ENCODE results near the gene GM2A. TPM values are rescaled to one million over a fixed set of nuclear protein-coding genes. Genes with fewer than 3 reads are reported as not detected.

Gene GM2A
- total and polyA plus RNA-seq, 9 donors = 14.7 to 52.8 (median 28.6) TPM

DNA sequence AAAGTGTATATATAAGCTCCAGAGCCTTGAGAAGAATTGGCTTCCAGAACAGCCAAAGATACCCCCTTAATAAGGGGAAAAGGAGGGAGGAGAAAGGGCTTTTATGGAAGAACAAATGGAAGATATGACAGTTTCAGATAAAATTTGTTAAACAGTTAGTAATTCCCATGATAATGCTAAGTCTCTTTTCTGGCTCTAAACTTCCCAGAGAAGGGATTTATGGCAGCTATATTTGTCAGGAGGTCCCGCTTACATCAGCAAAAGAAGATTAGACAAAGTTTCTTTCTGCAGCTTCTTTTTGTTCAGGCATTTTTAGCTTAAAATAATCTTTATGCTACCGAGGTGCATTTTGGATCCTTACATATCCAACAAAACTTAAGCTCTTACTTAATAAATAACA, 64.9 kb downstream of the GM2A start:
- WGBS, 3 donors = 7 to 10% (median 9%) methylated on average over 2 of the region's 2 CpGs
- H3K27me3 ChIP-seq = no peaks in the 10 kb centered on the region

DNA sequence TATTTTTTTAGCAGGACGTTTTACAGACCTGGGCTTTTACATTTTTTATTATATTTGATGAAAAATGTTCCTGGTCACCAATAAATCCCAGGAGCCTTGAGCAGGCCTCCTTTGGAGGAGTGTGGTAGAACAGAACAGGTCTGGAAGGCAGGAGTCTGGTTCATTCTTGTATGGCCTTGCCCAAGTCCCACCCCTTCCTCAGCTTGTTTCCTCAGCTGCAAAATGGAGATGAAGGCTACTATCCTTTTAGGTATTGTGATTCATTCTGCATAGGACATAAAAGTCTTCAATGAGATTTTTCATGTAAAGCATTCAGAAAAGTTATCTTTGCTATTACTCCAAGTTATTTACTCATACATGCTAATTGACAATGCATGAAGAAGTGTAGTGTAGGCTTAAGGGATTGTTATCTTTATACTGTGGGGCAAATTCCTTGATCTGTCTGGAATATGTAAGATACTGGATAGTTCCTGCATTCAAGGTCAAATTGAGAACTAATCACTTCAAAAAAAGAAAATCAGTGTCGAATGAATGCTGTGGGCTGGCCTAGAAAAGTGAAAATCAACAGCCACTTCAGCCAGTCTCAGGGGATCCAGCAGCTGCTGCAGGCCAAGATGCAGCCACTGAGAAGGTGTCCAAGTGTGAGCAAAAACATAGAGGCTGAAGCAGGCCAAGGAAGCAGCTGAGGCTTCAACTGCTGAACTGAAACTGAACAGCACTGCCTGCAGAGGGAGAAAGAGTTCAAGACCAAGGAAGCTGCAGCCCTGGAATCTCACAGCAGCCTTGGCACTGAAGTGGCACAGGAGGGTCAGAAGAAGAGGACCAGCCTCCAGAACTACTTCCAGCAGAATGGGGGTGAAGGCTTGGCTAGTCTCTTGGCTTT, 66.1 kb downstream of the GM2A start:
- intact Hi-C loops (cut with DNase I) = no loop called here
- WGBS, 3 donors = 27 to 38% (median 29%) methylated on average over 2 of the region's 2 CpGs

More for the DNA sequence above, 64.9 kb downstream of the GM2A start:
- no peak overlapping the region for H3K4me3 ChIP-seq
- no peaks in the 10 kb centered on the region for H3K9me3 ChIP-seq
- DNase-seq = no peak
- no peaks in the 10 kb centered on the region for H3K36me3 ChIP-seq
- no peak overlapping the region for H3K27ac ChIP-seq
- peaks cover 5% of the 10 kb centered on the region for H3K4me1 ChIP-seq (ENCODE audit: insufficient read depth)
- intact Hi-C loops (cut with DNase I) = no loop called here
- TF ChIP-seq, protein P1, sequence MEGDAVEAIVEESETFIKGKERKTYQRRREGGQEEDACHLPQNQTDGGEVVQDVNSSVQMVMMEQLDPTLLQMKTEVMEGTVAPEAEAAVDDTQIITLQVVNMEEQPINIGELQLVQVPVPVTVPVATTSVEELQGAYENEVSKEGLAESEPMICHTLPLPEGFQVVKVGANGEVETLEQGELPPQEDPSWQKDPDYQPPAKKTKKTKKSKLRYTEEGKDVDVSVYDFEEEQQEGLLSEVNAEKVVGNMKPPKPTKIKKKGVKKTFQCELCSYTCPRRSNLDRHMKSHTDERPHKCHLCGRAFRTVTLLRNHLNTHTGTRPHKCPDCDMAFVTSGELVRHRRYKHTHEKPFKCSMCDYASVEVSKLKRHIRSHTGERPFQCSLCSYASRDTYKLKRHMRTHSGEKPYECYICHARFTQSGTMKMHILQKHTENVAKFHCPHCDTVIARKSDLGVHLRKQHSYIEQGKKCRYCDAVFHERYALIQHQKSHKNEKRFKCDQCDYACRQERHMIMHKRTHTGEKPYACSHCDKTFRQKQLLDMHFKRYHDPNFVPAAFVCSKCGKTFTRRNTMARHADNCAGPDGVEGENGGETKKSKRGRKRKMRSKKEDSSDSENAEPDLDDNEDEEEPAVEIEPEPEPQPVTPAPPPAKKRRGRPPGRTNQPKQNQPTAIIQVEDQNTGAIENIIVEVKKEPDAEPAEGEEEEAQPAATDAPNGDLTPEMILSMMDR (IDR thresholded peaks at IDR 0.05) = no peak
- TF ChIP-seq POLR2A (IDR thresholded peaks at IDR 0.05) (no peak), EP300 (IDR thresholded peaks at IDR 0.05) (no peak)

More for the DNA sequence above, 66.1 kb downstream of the GM2A start:
- H3K27ac ChIP-seq = no peak overlapping the region
- H3K9me3 ChIP-seq = no peaks in the 10 kb centered on the region
- TF ChIP-seq, protein P1 (IDR thresholded peaks at IDR 0.05) = no peak
- TF ChIP-seq POLR2A (IDR thresholded peaks at IDR 0.05) (no peak), EP300 (IDR thresholded peaks at IDR 0.05) (no peak)
- no peaks in the 10 kb centered on the region for H3K27me3 ChIP-seq
- DNase-seq = peak; percentile 34 to 48 (median 40)
- peaks cover 5% of the 10 kb centered on the region for H3K4me1 ChIP-seq (ENCODE audit: insufficient read depth)
- H3K4me3 ChIP-seq = no peak overlapping the region
- no peaks in the 10 kb centered on the region for H3K36me3 ChIP-seq

Other genes starting within 250 kb of the GM2A start
- gene GPX3, start 232.6 kb upstream of the GM2A start, total RNA-seq = 100 to 1,000 TPM; 110 to 380 (median 269) TPM
- gene GPX3, start 232.6 kb upstream of the GM2A start, polyA plus RNA-seq = 100 to 1,000 TPM; 635 to 827 TPM
- 10 to 100 TPM; 39.4 to 89.7 (median 69.9) TPM for gene TNIP1, start 172.2 kb upstream of the GM2A start, total RNA-seq
- 10 to 100 TPM; 51.0 to 57.6 TPM for gene TNIP1, start 172.2 kb upstream of the GM2A start, polyA plus RNA-seq
- 100 to 1,000 TPM; 117 to 346 (median 225) TPM for gene ANXA6, start 95.4 kb upstream of the GM2A start, total RNA-seq
- 100 to 1,000 TPM; 183 to 541 TPM for gene ANXA6, start 95.4 kb upstream of the GM2A start, polyA plus RNA-seq
- gene CCDC69, start 29.1 kb upstream of the GM2A start, total RNA-seq = 10 to 100 TPM; 22.6 to 60.1 (median 37.3) TPM
- gene CCDC69, start 29.1 kb upstream of the GM2A start, polyA plus RNA-seq = 100 to 1,000 TPM in 1 of 2 donors, 10 to 100 TPM in 1; 27.8 to 158 TPM
- gene SLC36A3, start 50.6 kb downstream of the GM2A start, total RNA-seq = not detected
- not detected for gene SLC36A3, start 50.6 kb downstream of the GM2A start, polyA plus RNA-seq
- gene SLC36A2, start 94.4 kb downstream of the GM2A start, total RNA-seq = not detected
- gene SLC36A2, start 94.4 kb downstream of the GM2A start, polyA plus RNA-seq = not detected
- 1 to 10 TPM; 3.6 to 9.7 (median 5.4) TPM for gene SLC36A1, start 194.4 kb downstream of the GM2A start, total RNA-seq
- 1 to 10 TPM; 1.9 to 6.0 TPM for gene SLC36A1, start 194.4 kb downstream of the GM2A start, polyA plus RNA-seq